SIG-M5 treated with dmso at 0.1 percent for 504 hours (cell line): ENCODE measurements around the gene SALL4.
A peak's percentile ranks its signal among the peaks of the same experiment; 100 is the strongest.
"Not testable (repeated sequence)": the region's sequence is repeated elsewhere in the genome, so short reads cannot be mapped to it uniquely, and the experiment has no call there.

Experiments
- DNase-seq: peaks from one replicate; lab custom pipeline; 2025; ENCODE audit not compliant: unreplicated experiment; lab: John Stamatoyannopoulos, UW

Gene SALL4

GRCh38 chr20:51739722-51740249 lies 62.5 kb downstream of the SALL4 start:
- DNase-seq = no peak

GRCh38 chr20:51738877-51739447 lies 63.4 kb downstream of the SALL4 start:
- no peak for DNase-seq

GRCh38 chr20:51738261-51738660 lies 64.1 kb downstream of the SALL4 start:
- not testable (repeated sequence) for DNase-seq

- DNase-seq = no peak
These were observed 65.4 kb downstream of the SALL4 start for GRCh38 chr20:51736947-51737346.

- no peak for DNase-seq
These were observed 66.4 kb downstream of the SALL4 start for GRCh38 chr20:51735728-51736600.

- DNase-seq = peak; percentile 25
These were observed 67.2 kb downstream of the SALL4 start for GRCh38 chr20:51734876-51735720.

- DNase-seq = no peak
These were observed 69.3 kb downstream of the SALL4 start for GRCh38 chr20:51733070-51733469.
